Measurements from ENCODE around the gene MYO3B. TPM values are rescaled to one million over a fixed set of nuclear protein-coding genes. Genes with fewer than 3 reads are reported as not detected.

Gene MYO3B
- total and polyA plus RNA-seq, 3 donors from 2014 or later = 1.4 to 3.5 (median 2.5) TPM

DNA sequence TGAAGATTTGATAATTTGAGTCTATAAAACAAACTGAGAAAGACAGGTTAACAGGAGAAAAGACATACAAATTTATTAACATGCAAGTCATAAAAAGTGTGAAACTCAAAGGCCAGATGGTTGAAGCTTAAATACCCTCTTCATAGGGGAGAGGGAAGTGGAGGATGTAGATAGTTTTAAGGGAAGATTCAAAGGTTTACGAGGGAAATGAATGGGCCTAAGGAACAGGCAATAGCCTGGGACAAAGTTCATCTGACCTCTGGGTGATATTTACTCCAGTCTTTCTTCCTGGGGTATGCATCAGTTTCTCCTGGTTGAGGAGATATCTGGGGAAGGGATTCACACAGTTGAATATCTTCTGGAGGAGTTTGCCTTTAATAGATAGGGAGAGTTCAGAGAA lies 322.2 kb downstream of the MYO3B start:
- Histone ChIP-seq H3K27me3 (no peaks in the 10 kb centered on the region), H3K4me3 (no peak overlapping the region), H3K4me1 (no peaks in the 10 kb centered on the region), H3K9me3 (no peaks in the 10 kb centered on the region), H3K27ac (no peak overlapping the region), H3K36me3 (ENCODE audit: low read depth, missing control alignments) (no peaks in the 10 kb centered on the region)
- TF ChIP-seq, protein P1, sequence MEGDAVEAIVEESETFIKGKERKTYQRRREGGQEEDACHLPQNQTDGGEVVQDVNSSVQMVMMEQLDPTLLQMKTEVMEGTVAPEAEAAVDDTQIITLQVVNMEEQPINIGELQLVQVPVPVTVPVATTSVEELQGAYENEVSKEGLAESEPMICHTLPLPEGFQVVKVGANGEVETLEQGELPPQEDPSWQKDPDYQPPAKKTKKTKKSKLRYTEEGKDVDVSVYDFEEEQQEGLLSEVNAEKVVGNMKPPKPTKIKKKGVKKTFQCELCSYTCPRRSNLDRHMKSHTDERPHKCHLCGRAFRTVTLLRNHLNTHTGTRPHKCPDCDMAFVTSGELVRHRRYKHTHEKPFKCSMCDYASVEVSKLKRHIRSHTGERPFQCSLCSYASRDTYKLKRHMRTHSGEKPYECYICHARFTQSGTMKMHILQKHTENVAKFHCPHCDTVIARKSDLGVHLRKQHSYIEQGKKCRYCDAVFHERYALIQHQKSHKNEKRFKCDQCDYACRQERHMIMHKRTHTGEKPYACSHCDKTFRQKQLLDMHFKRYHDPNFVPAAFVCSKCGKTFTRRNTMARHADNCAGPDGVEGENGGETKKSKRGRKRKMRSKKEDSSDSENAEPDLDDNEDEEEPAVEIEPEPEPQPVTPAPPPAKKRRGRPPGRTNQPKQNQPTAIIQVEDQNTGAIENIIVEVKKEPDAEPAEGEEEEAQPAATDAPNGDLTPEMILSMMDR (IDR thresholded peaks at IDR 0.05) = no peak
- TF ChIP-seq POLR2A (IDR thresholded peaks at IDR 0.05) = no peak
- intact Hi-C loops (cut with DNase I; ENCODE audit: low total_unique reads) = no loop called here
- no peak for DNase-seq
- 83 to 89% methylated on average over 1 of the region's 1 CpG for WGBS, 2 donors

DNA sequence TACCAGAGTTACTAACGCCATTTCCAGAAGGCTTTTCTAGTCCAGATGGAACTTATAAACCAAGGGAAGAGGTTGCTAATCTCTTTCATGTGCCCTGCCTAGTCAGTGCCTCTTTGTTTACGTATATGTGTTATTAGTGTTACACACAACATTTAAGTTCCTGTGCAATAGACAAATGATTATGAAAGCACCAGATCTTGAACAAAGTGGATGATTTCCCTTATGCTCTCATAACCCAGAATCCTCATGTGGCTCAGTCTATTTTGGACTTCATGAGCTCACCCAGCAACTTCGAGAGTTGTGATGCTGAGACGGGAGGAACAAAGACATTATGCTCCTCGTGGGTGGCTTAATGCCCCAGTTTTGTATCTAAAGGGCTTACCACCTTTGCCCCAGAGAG lies 322.8 kb downstream of the MYO3B start:
- TF ChIP-seq, protein P1 (IDR thresholded peaks at IDR 0.05) = no peak
- no peak for TF ChIP-seq POLR2A (IDR thresholded peaks at IDR 0.05)
- Histone ChIP-seq H3K27ac (no peak overlapping the region), H3K4me3 (no peak overlapping the region), H3K4me1 (no peaks in the 10 kb centered on the region), H3K9me3 (no peaks in the 10 kb centered on the region), H3K36me3 (ENCODE audit: low read depth, missing control alignments) (no peaks in the 10 kb centered on the region), H3K27me3 (no peaks in the 10 kb centered on the region)
- DNase-seq = no peak
- 53 to 55% methylated on average over 5 of the region's 5 CpGs for WGBS, 2 donors
- intact Hi-C loops (cut with DNase I; ENCODE audit: low total_unique reads) = no loop called here

DNA sequence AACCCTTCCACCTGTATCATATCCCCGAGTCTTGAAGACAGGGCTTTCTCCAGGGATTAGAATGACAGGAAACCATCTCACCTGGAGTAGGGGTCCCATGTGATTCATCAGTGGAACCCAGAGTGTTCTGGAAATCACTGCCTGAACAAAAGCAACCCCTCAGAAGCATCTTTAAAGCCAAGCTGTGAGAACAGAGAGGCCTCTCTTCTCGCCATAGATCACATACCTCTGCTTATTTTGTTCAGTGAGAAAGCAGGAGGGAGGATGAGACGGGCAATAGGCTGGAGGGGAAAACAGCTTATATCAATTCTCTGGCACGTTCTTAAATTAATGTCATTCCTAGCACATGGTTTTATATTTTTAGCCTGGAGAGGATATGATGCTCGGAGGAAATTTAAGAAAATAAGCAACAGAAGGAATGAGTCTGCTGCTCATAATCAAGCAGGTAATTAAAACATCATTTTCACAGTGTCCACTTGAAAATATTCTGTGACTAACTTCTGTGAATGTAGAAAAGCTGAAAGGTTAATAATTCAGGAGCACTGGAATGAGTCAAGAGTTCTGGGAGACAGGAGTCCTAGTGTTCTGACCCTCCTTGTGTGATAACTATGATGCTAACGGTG lies 323.6 kb downstream of the MYO3B start:
- TF ChIP-seq, protein P1 (IDR thresholded peaks at IDR 0.05) = no peak
- no peak for TF ChIP-seq POLR2A (IDR thresholded peaks at IDR 0.05)
- H3K27ac ChIP-seq = no peak overlapping the region
- no peak for DNase-seq
- no peaks in the 10 kb centered on the region for H3K27me3 ChIP-seq
- H3K9me3 ChIP-seq = no peaks in the 10 kb centered on the region
- no peaks in the 10 kb centered on the region for H3K36me3 ChIP-seq (ENCODE audit: low read depth, missing control alignments)
- H3K4me3 ChIP-seq = no peak overlapping the region
- intact Hi-C loops (cut with DNase I; ENCODE audit: low total_unique reads) = no loop called here
- WGBS, 2 donors = 81 to 89% methylated on average over 6 of the region's 6 CpGs
- no peaks in the 10 kb centered on the region for H3K4me1 ChIP-seq

DNA sequence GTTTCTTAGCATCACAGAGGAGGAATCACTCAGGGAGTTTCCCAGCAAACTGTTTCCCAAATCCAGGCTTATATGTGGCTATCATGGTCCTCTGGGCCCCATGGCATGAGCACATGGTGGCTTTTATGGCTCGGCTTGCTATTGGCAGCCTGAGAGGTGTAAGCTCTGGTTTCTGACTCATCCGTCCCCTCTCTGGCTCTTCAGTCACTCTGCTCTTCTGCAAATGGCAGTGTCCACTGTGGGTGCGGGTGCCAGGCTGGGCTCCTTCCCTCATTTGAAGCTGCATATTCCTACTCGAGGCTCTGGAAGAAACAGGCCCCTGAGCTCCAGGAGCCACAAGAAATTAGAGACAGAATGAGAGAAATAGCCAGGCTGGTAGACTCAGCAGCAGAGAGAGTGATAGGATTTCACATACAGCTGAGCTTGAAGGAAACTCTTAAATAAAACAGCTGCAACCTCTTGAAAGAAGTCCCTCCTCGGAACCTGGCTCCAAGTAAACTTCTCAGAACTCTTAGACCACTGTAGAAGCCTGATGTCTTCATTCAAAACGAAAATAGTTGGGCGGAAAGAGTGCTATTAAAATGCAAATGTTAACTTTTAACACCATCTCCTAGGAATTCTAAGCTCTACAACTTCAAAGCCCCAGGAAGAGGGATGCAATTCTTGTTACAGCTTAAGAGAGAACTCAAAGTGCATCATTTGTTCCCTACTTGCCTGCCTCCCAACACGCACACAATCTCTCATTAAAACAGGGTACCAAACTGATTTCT lies 324.6 kb downstream of the MYO3B start:
- DNase-seq = no peak
- intact Hi-C loops (cut with DNase I; ENCODE audit: low total_unique reads) = no loop called here
- 69 to 75% methylated on average over 8 of the region's 8 CpGs for WGBS, 2 donors
- Histone ChIP-seq H3K4me3 (no peak overlapping the region), H3K9me3 (no peaks in the 10 kb centered on the region), H3K27ac (no peak overlapping the region), H3K36me3 (ENCODE audit: low read depth, missing control alignments) (no peaks in the 10 kb centered on the region), H3K4me1 (no peaks in the 10 kb centered on the region), H3K27me3 (no peaks in the 10 kb centered on the region)
- TF ChIP-seq POLR2A (IDR thresholded peaks at IDR 0.05) = no peak
- TF ChIP-seq, protein P1 (IDR thresholded peaks at IDR 0.05) = no peak
